ENCODE measurements around the gene KRT16. TPM values are rescaled to one million over a fixed set of nuclear protein-coding genes. Genes with fewer than 3 reads are reported as not detected.
"Not testable (repeated sequence)": the region's sequence is repeated elsewhere in the genome, so short reads cannot be mapped to it uniquely, and the experiment has no call there.

The KRT16 gene
- total RNA-seq, 1 donor, result 4.3 TPM

- Histone ChIP-seq H3K4me1 (ENCODE audit: insufficient read depth, low read length) (peaks cover 12% of the 10 kb centered on the region), H3K36me3 (ENCODE audit: insufficient read depth, low read length) (no peaks in the 10 kb centered on the region), H2AFZ (ENCODE audit: low read length) (peak overlapping the region; percentile 62)
Observed at GRCh38 chr17:41620583-41621434, 8.2 kb upstream of the KRT16 start.

DNA sequence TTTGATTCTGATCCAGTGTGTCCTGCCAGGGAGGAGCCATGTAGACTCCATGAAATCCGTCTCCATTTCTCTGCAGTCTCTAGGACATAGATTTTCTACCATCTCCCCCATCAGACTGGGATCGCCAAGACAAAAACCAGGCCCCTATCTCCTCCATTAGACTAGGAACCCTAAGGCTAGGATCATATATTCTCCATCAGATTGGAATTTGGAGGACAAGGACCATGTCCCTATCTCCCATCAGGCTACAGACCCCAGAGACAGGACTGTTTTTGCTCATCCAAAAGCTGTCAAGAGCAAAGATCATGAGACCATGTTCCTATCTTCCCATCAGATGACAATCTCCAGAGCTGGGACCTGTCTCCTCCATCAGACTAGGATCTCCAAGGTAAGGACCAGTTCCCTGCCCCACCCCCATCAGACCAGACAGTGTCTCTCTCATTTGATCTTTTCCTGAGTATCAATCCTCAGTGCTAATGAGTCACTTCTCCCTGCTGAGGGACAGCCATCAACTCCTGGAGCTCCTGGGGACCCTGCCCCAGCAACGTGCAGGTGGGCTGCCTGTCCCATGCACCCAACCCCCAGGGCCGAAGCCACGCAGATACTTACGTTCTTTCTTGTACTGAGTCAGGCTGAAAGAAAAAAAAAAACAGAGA lies 7.5 kb upstream of the KRT16 start:
- H3K4me1 ChIP-seq (ENCODE audit: insufficient read depth, low read length); H3K4me2 ChIP-seq (ENCODE audit: insufficient read depth, low read length); H4K20me1 ChIP-seq (ENCODE audit: insufficient read depth, low read length); H3K27me3 ChIP-seq (ENCODE audit: insufficient read depth, low read length); H3K36me3 ChIP-seq (ENCODE audit: insufficient read depth, low read length); DNase-seq (ENCODE audit: insufficient read length, low spot score, missing footprints); H3K9me3 ChIP-seq (ENCODE audit: low read depth, low read length); H3K79me2 ChIP-seq (ENCODE audit: insufficient read depth, low read length); H3K27ac ChIP-seq (ENCODE audit: low read depth, low read length); H2AFZ ChIP-seq (ENCODE audit: low read length); H3K4me3 ChIP-seq (ENCODE audit: insufficient read depth, low read length): not testable (repeated sequence)

More at GRCh38 chr17:41620583-41621434, 8.2 kb upstream of the KRT16 start:
- H3K27me3 ChIP-seq (ENCODE audit: insufficient read depth, low read length), result no peaks in the 10 kb centered on the region
- DNase-seq (ENCODE audit: insufficient read length, low spot score, missing footprints), result peak; percentile 89
- no peak overlapping the region for H3K4me2 ChIP-seq (ENCODE audit: insufficient read depth, low read length)
- no peaks in the 10 kb centered on the region for H3K9me3 ChIP-seq (ENCODE audit: low read depth, low read length)
- H3K79me2 ChIP-seq (ENCODE audit: insufficient read depth, low read length), result no peaks in the 10 kb centered on the region
- no peak for TF ChIP-seq CTCF (IDR thresholded peaks at IDR 0.05; ENCODE audit: extremely low read depth, low read depth, low read length)
- no peak overlapping the region for H3K4me3 ChIP-seq (ENCODE audit: insufficient read depth, low read length)
- H3K27ac ChIP-seq (ENCODE audit: low read depth, low read length), result no peak overlapping the region
- no peaks in the 10 kb centered on the region for H4K20me1 ChIP-seq (ENCODE audit: insufficient read depth, low read length)

DNA sequence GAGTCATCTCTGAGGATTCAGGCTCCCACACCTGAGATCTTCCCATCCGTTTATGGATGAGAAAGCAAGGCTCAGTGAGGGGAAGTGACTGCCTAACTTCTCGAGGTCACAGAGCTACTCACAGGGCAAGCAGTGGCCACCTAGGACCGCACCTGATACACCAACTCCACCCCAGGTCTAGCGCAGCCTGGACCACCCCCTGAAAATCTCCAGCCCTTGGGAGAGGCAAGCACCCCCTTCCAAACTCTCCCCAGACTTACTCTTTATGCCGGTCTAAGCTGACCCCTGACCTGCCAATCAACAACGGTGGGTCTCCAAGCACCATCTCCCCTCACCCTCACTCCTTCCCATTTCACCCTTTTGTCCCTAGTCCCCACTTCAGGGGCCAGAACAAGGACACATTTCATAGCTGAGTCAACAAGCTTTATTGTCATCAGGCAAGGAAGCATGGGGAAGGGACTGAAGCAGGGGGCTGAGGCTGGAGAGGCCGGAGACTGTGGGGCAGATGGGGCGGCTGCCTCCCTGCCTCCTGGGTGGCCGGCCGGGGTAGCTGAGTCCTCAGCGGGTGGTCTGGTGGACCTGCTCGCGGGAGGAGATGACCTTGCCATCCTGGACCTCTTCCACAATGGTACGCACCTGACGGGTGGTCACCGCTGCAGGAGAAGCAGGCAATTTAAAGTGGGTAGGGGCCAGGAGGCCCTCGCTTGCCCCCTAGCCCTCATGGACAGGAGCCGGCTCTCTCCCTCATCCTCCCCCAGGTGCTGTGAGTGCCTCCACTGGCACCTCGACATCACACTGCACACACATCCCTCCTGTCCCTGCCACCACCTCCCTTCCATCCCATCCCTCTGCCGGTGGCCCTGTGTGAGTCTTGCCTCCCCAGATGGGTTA lies 6.7 kb upstream of the KRT16 start:
- no peaks in the 10 kb centered on the region for H3K79me2 ChIP-seq (ENCODE audit: insufficient read depth, low read length)
- peaks cover 6% of the 10 kb centered on the region for H3K4me1 ChIP-seq (ENCODE audit: insufficient read depth, low read length)
- H3K4me2 ChIP-seq (ENCODE audit: insufficient read depth, low read length), result no peak overlapping the region
- H3K27ac ChIP-seq (ENCODE audit: low read depth, low read length), result no peak overlapping the region
- peak; percentile 83 for DNase-seq (ENCODE audit: insufficient read length, low spot score, missing footprints)
- no peak overlapping the region for H2AFZ ChIP-seq (ENCODE audit: low read length)
- H4K20me1 ChIP-seq (ENCODE audit: insufficient read depth, low read length), result no peaks in the 10 kb centered on the region
- no peaks in the 10 kb centered on the region for H3K27me3 ChIP-seq (ENCODE audit: insufficient read depth, low read length)
- H3K9me3 ChIP-seq (ENCODE audit: low read depth, low read length), result no peaks in the 10 kb centered on the region
- H3K36me3 ChIP-seq (ENCODE audit: insufficient read depth, low read length), result no peaks in the 10 kb centered on the region
- TF ChIP-seq CTCF (IDR thresholded peaks at IDR 0.05; ENCODE audit: extremely low read depth, low read depth, low read length), result no peak
- no peak overlapping the region for H3K4me3 ChIP-seq (ENCODE audit: insufficient read depth, low read length)

DNA sequence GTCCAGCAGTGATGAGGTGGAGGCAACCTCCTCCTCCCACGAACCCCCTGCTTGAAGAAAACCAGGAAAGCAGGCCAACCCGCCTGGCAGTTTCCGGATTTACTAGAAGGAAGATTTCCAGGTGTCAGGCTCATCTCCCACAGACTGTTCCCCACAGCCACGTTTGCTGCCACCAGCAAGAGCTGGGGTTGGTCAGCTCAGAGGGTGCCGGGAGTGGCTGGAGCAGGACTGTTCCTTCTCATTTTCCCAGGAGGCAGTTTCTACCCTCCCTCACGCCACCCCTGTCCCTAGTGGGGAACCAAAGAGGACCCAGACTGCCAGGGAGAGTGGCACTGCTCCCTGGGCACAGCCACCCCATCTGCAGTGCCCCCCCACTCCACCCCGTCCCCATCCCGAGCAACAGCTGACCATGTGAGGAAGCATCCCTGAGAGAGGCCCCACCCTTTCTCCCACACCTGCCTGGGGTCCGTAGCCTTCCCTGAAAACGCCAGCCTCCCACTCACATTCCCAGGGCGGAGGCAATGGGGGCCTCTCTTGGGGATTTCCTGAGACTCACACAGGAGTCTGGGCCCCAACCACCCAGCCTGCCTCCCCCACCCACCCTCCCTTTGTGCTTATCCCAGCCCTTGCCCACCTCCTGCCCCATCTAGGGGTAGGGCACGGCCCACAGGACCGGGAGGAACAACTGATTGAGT lies 5.9 kb upstream of the KRT16 start:
- TF ChIP-seq CTCF (IDR thresholded peaks at IDR 0.05; ENCODE audit: extremely low read depth, low read depth, low read length), result no peak
- no peak for DNase-seq (ENCODE audit: insufficient read length, low spot score, missing footprints)
- H3K79me2 ChIP-seq (ENCODE audit: insufficient read depth, low read length), result no peaks in the 10 kb centered on the region
- H3K4me1 ChIP-seq (ENCODE audit: insufficient read depth, low read length), result peaks cover 6% of the 10 kb centered on the region
- no peaks in the 10 kb centered on the region for H4K20me1 ChIP-seq (ENCODE audit: insufficient read depth, low read length)
- H3K4me2 ChIP-seq (ENCODE audit: insufficient read depth, low read length), result no peak overlapping the region
- no peaks in the 10 kb centered on the region for H3K27me3 ChIP-seq (ENCODE audit: insufficient read depth, low read length)
- no peak overlapping the region for H2AFZ ChIP-seq (ENCODE audit: low read length)
- H3K4me3 ChIP-seq (ENCODE audit: insufficient read depth, low read length), result no peak overlapping the region
- H3K27ac ChIP-seq (ENCODE audit: low read depth, low read length), result no peak overlapping the region
- no peaks in the 10 kb centered on the region for H3K36me3 ChIP-seq (ENCODE audit: insufficient read depth, low read length)
- H3K9me3 ChIP-seq (ENCODE audit: low read depth, low read length), result no peaks in the 10 kb centered on the region

All from osteoblast (primary cell).